Muscle of leg (tissue), 11 donors: ENCODE results near the gene AP4M1. TPM values are rescaled to one million over a fixed set of nuclear protein-coding genes. Genes with fewer than 3 reads are reported as not detected.

Experiments
- DNase-seq: peaks from one replicate; pipeline ENCODE4 v3.0.0; 2013
- H3K27ac ChIP-seq: one replicate; pipeline ENCODE4 v1.5.1; 2013; ENCODE audit warnings: mild to moderate bottlenecking, low read length, control low read depth
- H3K27me3 ChIP-seq: one replicate; pipeline ENCODE4 v1.6.1; 2013; ENCODE audit warnings: low read length; ENCODE audit not compliant: control insufficient read depth, insufficient read depth
- H3K36me3 ChIP-seq: one replicate; pipeline ENCODE4 v1.6.1; 2013; ENCODE audit warnings: low read length; ENCODE audit not compliant: control insufficient read depth, insufficient read depth
- H3K4me1 ChIP-seq: one replicate; pipeline ENCODE4 v1.6.1; 2013; ENCODE audit warnings: low read length; ENCODE audit not compliant: control insufficient read depth, insufficient read depth
- H3K4me3 ChIP-seq: one replicate; pipeline ENCODE4 v1.5.1; 2013; ENCODE audit warnings: low read length, control low read depth
- H3K9me3 ChIP-seq: replicated peaks from 2 replicates; pipeline ENCODE4 v1.6.1; 2013; ENCODE audit warnings: low read depth, low read length; ENCODE audit not compliant: control insufficient read depth
- WGBS: methylation state at CpG from one replicate; pipeline ENCODE4 v1.1.5; 2013; ENCODE audit warnings: missing lambda C conversion rate; ENCODE audit not compliant: insufficient coverage; 5-methylcytosine and 5-hydroxymethylcytosine counted together
- polyA plus RNA-seq, 8 donors: library from polyadenylated mRNA; unstranded; fragments of 120-200 nt; gene quantifications; one replicate each; pipeline versions ENCODE4 v1.2.1 to v1.2.3, GENCODE V29; 2013; ENCODE audit warnings: inconsistent platforms in 1 of 8, low replicate concordance in 1 of 8; ENCODE audit not compliant: insufficient read length in 8 of 8, insufficient read depth in 1 of 8
- total RNA-seq: library from RNA; stranded (reverse); fragments of 120-200 nt; gene quantifications from one replicate; pipeline ENCODE4 v1.2.4, GENCODE V29; 2013

Gene AP4M1
- total and polyA plus RNA-seq, 9 donors: 15.8 to 29.5 (median 22.9) TPM

DNA sequence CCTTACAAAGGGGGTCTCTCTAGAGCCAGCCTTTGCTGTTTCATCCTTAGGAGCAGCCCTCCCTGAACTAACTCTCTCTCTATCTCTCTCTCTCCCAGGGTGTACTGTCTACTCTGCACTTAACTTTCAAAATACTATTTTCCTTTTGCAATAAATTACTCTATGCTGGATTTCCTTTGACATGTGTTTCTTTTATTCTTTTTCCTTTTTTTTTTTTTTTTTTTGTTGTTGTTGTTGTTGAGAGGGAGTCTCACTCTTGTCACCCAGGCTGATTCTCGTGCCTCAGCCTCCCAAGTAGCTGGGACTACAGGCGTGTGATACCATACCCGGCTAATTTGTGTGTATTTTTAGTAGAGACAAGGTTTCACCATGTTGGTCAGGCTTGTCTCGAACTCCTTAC is 18.5 kb upstream of the AP4M1 start:
- peaks cover 16% of the 10 kb centered on the region for H3K36me3 ChIP-seq
- DNase-seq: no peak
- H3K27ac ChIP-seq: peak overlapping the region; percentile 78
- H3K27me3 ChIP-seq: peaks cover 10% of the 10 kb centered on the region
- no CpG with 5 or more reads among the region's 4 CpGs for WGBS
- H3K4me3 ChIP-seq: no peak overlapping the region
- H3K9me3 ChIP-seq: no peaks in the 10 kb centered on the region
- peaks cover 27% of the 10 kb centered on the region for H3K4me1 ChIP-seq

DNA sequence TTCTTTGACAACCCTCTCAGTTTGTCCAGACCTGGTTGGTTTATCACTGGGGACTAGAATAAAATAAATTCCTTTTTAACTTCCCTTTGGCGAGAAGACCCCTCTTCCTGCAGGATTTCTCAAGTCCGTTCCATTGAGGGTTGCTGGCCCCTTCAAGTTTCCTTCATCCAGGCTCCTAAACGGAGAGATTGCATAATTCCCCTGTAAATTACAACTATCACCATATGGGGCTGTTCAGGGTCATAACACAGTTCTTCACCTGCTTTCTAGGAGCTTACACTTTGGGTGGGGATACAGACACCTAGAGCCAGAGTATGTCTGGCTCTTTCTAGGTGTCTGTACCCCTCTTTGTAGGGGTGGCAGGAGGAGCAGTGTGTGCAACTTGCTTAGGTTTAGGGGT is 15.9 kb upstream of the AP4M1 start:
- H3K4me1 ChIP-seq: peaks cover 29% of the 10 kb centered on the region
- peaks cover 10% of the 10 kb centered on the region for H3K27me3 ChIP-seq
- H3K36me3 ChIP-seq: peaks cover 4% of the 10 kb centered on the region
- H3K4me3 ChIP-seq: no peak overlapping the region
- 53% methylated on average over 2 of the region's 3 CpGs for WGBS
- no peaks in the 10 kb centered on the region for H3K9me3 ChIP-seq
- H3K27ac ChIP-seq: no peak overlapping the region
- DNase-seq: no peak

DNA sequence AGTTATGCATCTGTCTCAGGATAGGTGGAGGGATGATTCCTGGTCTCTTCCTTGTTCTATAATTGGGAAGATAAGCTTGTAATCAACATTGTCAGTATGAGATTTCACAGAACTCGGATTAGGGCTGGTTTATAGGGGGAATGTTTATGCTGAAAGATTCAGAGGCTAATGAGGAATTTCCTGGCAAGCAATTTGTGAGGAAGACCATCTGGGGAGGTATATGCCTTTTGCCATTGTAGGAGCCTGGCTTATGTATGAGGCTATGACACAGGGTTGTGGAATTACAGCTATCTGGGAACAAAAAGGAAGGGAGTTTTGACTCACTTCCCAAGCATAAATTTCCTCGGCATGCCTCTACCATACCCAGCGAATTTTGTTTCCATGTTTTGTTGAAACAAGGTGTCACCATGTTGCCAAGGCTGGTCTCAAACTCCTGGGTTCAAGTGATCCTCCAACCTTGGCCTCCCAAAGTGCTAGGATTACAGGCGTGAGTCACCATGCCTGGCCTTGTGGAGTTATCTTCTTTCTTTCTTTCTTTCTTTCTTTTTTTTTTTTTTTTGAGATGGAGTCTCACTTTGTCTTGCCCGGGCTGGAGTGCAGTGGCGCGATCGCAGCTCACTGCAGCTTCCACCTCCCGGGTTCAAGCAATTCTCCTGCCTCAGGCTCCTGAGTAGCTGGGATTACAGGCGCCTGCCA is 14.2 kb upstream of the AP4M1 start:
- H3K4me1 ChIP-seq: peaks cover 23% of the 10 kb centered on the region
- H3K27me3 ChIP-seq: peaks cover 10% of the 10 kb centered on the region
- H3K9me3 ChIP-seq: no peaks in the 10 kb centered on the region
- 76% methylated on average over 3 of the region's 10 CpGs for WGBS
- no peak for DNase-seq
- no peak overlapping the region for H3K27ac ChIP-seq
- H3K4me3 ChIP-seq: no peak overlapping the region
- peaks cover 21% of the 10 kb centered on the region for H3K36me3 ChIP-seq

DNA sequence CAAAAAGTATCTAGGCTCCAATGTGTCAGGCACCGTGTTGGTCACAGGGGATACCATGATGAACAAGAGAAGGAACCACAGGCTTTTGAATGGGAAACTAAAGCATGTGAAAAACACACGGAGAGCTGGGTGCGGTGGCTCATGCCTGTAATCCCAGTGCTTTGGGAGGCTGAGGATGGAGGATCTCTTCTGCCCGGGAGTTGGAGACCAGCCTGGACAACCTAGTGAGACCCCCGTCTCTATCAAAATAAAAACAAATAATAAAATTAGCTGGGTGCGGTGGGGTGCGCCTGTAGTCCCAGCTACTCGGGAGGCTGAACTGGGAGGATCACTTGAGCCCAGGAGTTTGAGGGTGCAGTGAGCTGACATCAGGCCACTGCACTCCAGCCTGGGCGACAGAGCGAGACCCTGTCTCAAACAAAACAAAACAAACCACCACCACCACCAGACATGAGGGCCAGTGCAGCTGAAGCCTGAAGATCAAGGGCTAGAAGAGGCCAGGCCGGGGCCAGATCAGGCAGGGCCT is 13.3 kb upstream of the AP4M1 start:
- peaks cover 8% of the 10 kb centered on the region for H3K27me3 ChIP-seq
- H3K27ac ChIP-seq: peak overlapping the region; percentile 65
- no peak for DNase-seq
- peak overlapping the region; percentile 97 for H3K4me3 ChIP-seq
- peaks cover 21% of the 10 kb centered on the region for H3K4me1 ChIP-seq
- H3K9me3 ChIP-seq: no peaks in the 10 kb centered on the region
- WGBS: 70% methylated on average over 2 of the region's 11 CpGs
- H3K36me3 ChIP-seq: peaks cover 30% of the 10 kb centered on the region

DNA sequence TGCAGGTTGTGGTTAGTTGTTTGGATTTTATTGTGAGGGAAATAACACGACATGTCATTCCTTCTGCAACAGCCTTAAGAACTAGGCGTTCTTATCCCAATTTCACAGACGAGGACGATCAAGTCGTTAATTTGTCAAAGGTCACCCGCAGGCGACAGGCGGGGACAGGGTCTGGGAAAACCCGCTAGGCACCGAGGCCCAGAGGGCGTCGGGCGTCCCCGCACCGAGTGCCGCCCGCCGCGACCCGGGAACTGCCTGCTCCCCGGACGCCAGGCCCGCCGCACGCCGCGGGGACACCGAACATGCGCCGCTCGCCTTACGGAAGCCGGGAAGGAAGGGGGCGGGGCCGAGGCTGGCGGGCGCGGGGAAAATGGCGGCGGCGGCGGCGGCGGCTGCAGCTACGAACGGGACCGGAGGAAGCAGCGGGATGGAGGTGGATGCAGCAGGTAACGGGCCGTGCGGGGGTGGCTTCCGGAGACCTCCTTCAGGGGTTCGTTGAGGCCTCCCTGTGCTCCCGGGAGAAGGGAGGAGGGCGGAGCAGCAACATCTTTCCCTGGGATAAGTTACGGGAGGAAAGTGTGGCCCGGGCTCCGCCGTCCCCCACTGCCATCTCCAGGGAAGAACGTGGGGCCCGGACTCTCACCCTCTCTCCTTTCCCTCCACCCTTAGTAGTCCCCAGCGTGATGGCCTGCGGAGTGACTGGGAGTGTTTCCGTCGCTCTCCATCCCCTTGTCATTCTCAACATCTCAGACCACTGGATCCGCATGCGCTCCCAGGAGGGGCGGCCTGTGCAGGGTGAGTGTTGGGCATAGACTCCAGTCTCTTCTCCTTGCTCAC is 12.6 kb upstream of the AP4M1 start, which contains the start of gene COPS6:
COPS6 (plus strand) TSS at position 349 of the 837 bp plus-strand sequence; CDS start at position 371, 22 bp downstream.
- H3K36me3 ChIP-seq: peaks cover 37% of the 10 kb centered on the region
- peak within 1 kb of the TSS; percentile 97 for H3K4me3 ChIP-seq
- WGBS: under 1% methylated on average over 47 of the region's 68 CpGs
- H3K4me1 ChIP-seq: peaks cover 26% of the 10 kb centered on the region
- H3K27ac ChIP-seq: peak within 1 kb of the TSS; percentile 82
- no peaks in the 10 kb centered on the region for H3K9me3 ChIP-seq
- peak; percentile 92 for DNase-seq
- H3K27me3 ChIP-seq: peaks cover 4% of the 10 kb centered on the region

DNA sequence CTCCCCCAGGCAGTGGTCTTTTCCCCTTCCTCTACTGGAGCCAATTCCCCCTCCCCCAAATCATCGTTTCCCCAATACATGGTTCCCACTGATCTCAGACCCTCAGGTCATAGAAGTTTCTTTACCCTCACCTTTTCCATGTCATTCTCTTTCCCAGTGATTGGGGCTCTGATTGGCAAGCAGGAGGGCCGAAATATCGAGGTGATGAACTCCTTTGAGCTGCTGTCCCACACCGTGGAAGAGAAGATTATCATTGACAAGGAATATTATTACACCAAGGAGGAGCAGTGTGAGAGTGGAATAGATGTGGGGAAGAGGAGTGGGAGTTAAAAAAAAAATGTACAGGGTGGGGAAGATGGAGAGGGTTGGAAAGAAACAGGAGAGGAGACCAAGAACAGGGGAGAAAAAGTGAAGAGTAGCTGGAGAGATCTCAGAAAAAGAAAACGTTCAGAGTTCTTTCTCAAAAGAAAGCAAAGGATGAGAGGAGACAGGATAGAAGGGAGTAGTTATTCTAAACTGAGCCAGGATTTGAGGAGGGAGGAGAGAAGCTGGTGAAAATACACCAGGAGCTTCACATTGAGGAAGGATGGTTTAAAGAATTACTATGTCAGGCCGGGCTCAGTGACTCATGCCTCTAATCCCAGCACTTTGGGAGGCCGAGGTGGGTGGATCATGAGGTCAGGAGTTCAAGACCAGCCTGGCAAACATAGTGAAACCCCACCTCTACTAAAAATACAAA is 11.8 kb upstream of the AP4M1 start:
- peaks cover 30% of the 10 kb centered on the region for H3K4me1 ChIP-seq
- peak overlapping the region; percentile 97 for H3K4me3 ChIP-seq
- DNase-seq: no peak
- peaks cover 45% of the 10 kb centered on the region for H3K36me3 ChIP-seq
- 38% methylated on average over 1 of the region's 7 CpGs for WGBS
- H3K27me3 ChIP-seq: peaks cover 2% of the 10 kb centered on the region
- H3K27ac ChIP-seq: peak overlapping the region; percentile 82
- no peaks in the 10 kb centered on the region for H3K9me3 ChIP-seq

DNA sequence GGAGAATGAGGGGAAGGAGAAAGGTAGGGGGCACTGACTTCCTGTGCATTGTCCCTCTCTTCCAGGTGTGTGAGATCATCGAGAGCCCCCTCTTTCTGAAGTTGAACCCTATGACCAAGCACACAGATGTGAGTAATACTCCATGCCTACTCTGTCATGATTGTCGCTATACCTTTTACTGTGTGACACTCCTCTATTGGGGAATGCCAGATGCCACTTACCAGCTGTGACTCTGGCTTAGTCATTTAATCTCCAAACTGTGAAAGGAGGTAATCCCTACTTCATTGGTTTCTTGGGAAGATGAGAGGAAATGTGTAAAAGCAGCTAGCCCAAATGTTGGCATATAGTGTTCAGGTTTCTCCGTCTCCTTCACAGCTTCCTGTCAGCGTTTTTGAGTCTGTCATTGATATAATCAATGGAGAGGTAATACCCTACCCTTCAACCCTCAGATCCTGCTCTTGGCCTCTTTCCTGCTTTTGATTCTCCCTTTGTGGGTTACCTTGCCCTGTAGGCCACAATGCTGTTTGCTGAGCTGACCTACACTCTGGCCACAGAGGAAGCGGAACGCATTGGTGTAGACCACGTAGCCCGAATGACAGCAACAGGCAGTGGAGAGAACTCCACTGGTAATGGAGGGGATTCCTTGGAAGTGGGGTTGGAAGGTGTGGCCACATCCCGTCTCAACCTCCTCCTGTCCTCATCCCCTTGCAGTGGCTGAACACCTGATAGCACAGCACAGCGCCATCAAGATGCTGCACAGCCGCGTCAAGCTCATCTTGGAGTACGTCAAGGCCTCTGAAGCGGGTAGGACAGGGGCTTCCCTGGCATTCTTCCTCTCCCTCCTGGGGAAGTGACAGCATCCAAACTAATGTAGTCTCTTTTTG is 10.7 kb upstream of the AP4M1 start:
- peaks cover 56% of the 10 kb centered on the region for H3K36me3 ChIP-seq

DNA sequence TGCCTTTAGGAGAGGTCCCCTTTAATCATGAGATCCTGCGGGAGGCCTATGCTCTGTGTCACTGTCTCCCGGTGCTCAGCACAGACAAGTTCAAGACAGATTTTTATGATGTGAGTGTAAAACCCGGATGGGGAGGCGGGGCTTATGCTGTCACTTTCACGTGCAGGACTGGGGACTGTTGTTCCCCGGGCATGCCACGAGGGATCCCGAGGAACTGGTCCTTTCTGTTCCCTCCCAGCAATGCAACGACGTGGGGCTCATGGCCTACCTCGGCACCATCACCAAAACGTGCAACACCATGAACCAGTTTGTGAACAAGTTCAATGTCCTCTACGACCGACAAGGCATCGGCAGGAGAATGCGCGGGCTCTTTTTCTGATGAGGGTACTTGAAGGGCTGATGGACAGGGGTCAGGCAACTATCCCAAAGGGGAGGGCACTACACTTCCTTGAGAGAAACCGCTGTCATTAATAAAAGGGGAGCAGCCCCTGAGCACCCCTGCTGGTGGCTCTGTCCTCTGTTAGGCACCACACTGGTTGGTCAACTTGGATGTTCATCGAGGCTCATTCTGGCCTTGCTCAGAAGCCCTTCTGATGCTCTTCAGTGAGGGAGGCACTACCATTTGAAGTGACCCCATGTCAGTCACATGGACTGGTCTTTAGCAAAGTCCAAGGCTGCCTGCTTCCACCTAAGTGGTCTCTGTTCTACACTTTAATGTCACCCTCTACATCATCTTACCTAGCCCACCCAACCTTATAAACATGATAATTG is 9.8 kb upstream of the AP4M1 start:
- Histone ChIP-seq H3K36me3 (peaks cover 65% of the 10 kb centered on the region), H3K27me3 (no peaks in the 10 kb centered on the region), H3K4me1 (peaks cover 30% of the 10 kb centered on the region), H3K4me3 (no peak overlapping the region), H3K9me3 (no peaks in the 10 kb centered on the region), H3K27ac (no peak overlapping the region)
- no peak for DNase-seq
- 36% methylated on average over 12 of the region's 19 CpGs for WGBS

More for the DNA sequence above, 10.7 kb upstream of the AP4M1 start:
- peaks cover under 1% of the 10 kb centered on the region for H3K27me3 ChIP-seq
- H3K27ac ChIP-seq: no peak overlapping the region
- no peak for DNase-seq
- no peaks in the 10 kb centered on the region for H3K9me3 ChIP-seq
- no peak overlapping the region for H3K4me3 ChIP-seq
- peaks cover 30% of the 10 kb centered on the region for H3K4me1 ChIP-seq
- 88% methylated on average over 7 of the region's 14 CpGs for WGBS

DNA sequence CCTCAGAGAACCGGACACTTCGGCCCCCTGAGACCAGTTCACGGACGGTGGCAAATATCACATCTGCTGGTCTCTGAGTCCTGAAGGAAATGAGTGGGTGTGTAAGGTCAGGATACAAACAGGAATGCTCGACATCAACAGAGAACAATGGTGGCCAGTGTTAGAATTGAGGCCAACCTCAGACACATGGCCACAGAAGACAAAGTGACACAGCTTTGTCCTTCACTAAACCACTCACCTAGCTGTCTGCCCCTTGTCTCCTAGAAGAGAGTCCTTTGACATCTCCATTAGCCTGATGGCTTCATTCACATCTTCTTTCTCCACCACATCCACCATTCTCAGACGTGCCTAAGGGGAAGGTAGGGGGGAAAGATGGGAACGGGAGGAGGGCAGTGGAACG is 8.4 kb upstream of the AP4M1 start:
- Histone ChIP-seq H3K9me3 (no peaks in the 10 kb centered on the region), H3K27me3 (no peaks in the 10 kb centered on the region), H3K36me3 (peaks cover 78% of the 10 kb centered on the region), H3K4me3 (no peak overlapping the region), H3K27ac (no peak overlapping the region), H3K4me1 (peaks cover 28% of the 10 kb centered on the region)
- DNase-seq: no peak
- WGBS: 43% methylated on average over 4 of the region's 8 CpGs
